SJSA1 (cell line): ENCODE measurements around the gene MRGPRG. TPM values are rescaled to one million over a fixed set of nuclear protein-coding genes. Genes with fewer than 3 reads are reported as not detected.
"Not testable (repeated sequence)": the region's sequence is repeated elsewhere in the genome, so short reads cannot be mapped to it uniquely, and the experiment has no call there.

ENCODE experiments used
- DNase-seq, 2 experiments: peaks; one replicate each; pipeline ENCODE4 v3.0.0-alpha.2; 2015 to 2020; ENCODE audit warnings: low spot score in 2 of 2, low read depth in 1 of 2
- H3K27ac ChIP-seq: fragments of 250-450 bp; sonication (Bioruptor Pico); 2 replicates; pipeline ENCODE4 v1.5.1; 2020; ENCODE audit warnings: mild to moderate bottlenecking, moderate library complexity
- H3K27me3 ChIP-seq: fragments of 250-450 bp; sonication (Bioruptor Pico); replicated peaks from 2 replicates; pipeline ENCODE4 v1.5.1; 2020; ENCODE audit warnings: mild to moderate bottlenecking, moderate library complexity
- H3K36me3 ChIP-seq: fragments of 250-450 bp; sonication (Bioruptor Pico); 2 replicates; pipeline ENCODE4 v1.5.1; 2020; ENCODE audit warnings: mild to moderate bottlenecking
- H3K4me1 ChIP-seq: fragments of 250-450 bp; sonication (Bioruptor Pico); replicated peaks from 2 replicates; pipeline ENCODE4 v1.6.1; 2021; ENCODE audit warnings: mild to moderate bottlenecking
- H3K4me3 ChIP-seq: fragments of 250-450 bp; sonication (Bioruptor Pico); 2 replicates; pipeline ENCODE4 v1.5.1; 2020; ENCODE audit warnings: mild to moderate bottlenecking
- H3K9me3 ChIP-seq: fragments of 250-450 bp; sonication (Bioruptor Pico); replicated peaks from 2 replicates; pipeline ENCODE4 v1.5.1; 2020; ENCODE audit warnings: mild to moderate bottlenecking
- total RNA-seq: library from RNA; depleted of rRNA; stranded (reverse); fragments of >200 nt; shearing (Covaris generic); gene quantifications from 2 replicates; pipeline ENCODE4 v1.2.3, GENCODE V29; 2014; rRNA removed

The MRGPRG gene
- total RNA-seq, 1 experiment from 2014 or later, result not detected

- no peaks in the 10 kb centered on the region for H3K27me3 ChIP-seq
- peaks cover 4% of the 10 kb centered on the region; the same call in 1 of the 2 replicates for H3K4me1 ChIP-seq
- no peak for DNase-seq
- H3K36me3 ChIP-seq, result no peaks in the 10 kb centered on the region
- H3K9me3 ChIP-seq, result peaks cover 15% of the 10 kb centered on the region
- H3K27ac ChIP-seq, result no peak overlapping the region
- no peak overlapping the region for H3K4me3 ChIP-seq
Observed at GRCh38 chr11:3176487-3176886, 42.1 kb downstream of the MRGPRG start.

- no peak for DNase-seq
- Histone ChIP-seq H3K27ac (no peak overlapping the region), H3K27me3 (no peaks in the 10 kb centered on the region), H3K4me1 (peaks cover 4% of the 10 kb centered on the region), H3K9me3 (peaks cover 15% of the 10 kb centered on the region), H3K36me3 (no peaks in the 10 kb centered on the region), H3K4me3 (no peak overlapping the region)
Observed at GRCh38 chr11:3175194-3175593, 43.4 kb downstream of the MRGPRG start.

- Histone ChIP-seq H3K4me1 (peaks cover 12% of the 10 kb centered on the region), H3K27me3 (no peaks in the 10 kb centered on the region), H3K9me3 (peaks cover 15% of the 10 kb centered on the region), H3K4me3 (no peak overlapping the region), H3K27ac (no peak overlapping the region), H3K36me3 (no peaks in the 10 kb centered on the region)
- no peak for DNase-seq
Observed at GRCh38 chr11:3174387-3174786, 44.2 kb downstream of the MRGPRG start.

- no peak overlapping the region for H3K4me3 ChIP-seq
- no peaks in the 10 kb centered on the region for H3K36me3 ChIP-seq
- peaks cover 18% of the 10 kb centered on the region for H3K4me1 ChIP-seq
- no peak for DNase-seq
- peaks cover 15% of the 10 kb centered on the region for H3K9me3 ChIP-seq
- no peaks in the 10 kb centered on the region for H3K27me3 ChIP-seq
- no peak overlapping the region for H3K27ac ChIP-seq
Observed at GRCh38 chr11:3173795-3174194, 44.8 kb downstream of the MRGPRG start.

GRCh38 chr11:3171931-3172560 is 46.6 kb downstream of the MRGPRG start:
- no peak for DNase-seq
- Histone ChIP-seq H3K36me3 (no peaks in the 10 kb centered on the region), H3K4me1 (peaks cover 15% of the 10 kb centered on the region), H3K4me3 (no peak overlapping the region), H3K27me3 (no peaks in the 10 kb centered on the region), H3K27ac (no peak overlapping the region), H3K9me3 (peaks cover 9% of the 10 kb centered on the region)

GRCh38 chr11:3170756-3171650 is 47.6 kb downstream of the MRGPRG start:
- Histone ChIP-seq H3K27ac (no peak overlapping the region), H3K36me3 (no peaks in the 10 kb centered on the region), H3K4me1 (peaks cover 15% of the 10 kb centered on the region), H3K27me3 (no peaks in the 10 kb centered on the region), H3K4me3 (no peak overlapping the region), H3K9me3 (peaks cover 4% of the 10 kb centered on the region)
- no peak for DNase-seq

- no peaks in the 10 kb centered on the region for H3K36me3 ChIP-seq
- H3K4me3 ChIP-seq, result no peak overlapping the region; the same call in 1 of the 2 replicates
- H3K27ac ChIP-seq, result no peak overlapping the region
- no peak for DNase-seq
- H3K9me3 ChIP-seq, result no peaks in the 10 kb centered on the region; the same call in 1 of the 2 replicates
- H3K4me1 ChIP-seq, result peaks cover 21% of the 10 kb centered on the region
- H3K27me3 ChIP-seq, result no peaks in the 10 kb centered on the region
Observed at GRCh38 chr11:3170044-3170755, 48.4 kb downstream of the MRGPRG start.

GRCh38 chr11:3169255-3170043 is 49.2 kb downstream of the MRGPRG start:
- no peaks in the 10 kb centered on the region for H3K9me3 ChIP-seq
- no peaks in the 10 kb centered on the region for H3K27me3 ChIP-seq
- 0 out of 2 replicates have a peak, but pooled peaks cover 3% of the 10 kb centered on the region for H3K36me3 ChIP-seq
- H3K4me3 ChIP-seq, result peak overlapping the region; percentile 30
- peaks cover 21% of the 10 kb centered on the region for H3K4me1 ChIP-seq
- DNase-seq, result peak; percentile 82
- no peak overlapping the region for H3K27ac ChIP-seq

- not testable (repeated sequence) for H3K36me3 ChIP-seq, H3K9me3 ChIP-seq, DNase-seq, H3K27ac ChIP-seq, H3K27me3 ChIP-seq
- H3K4me1 ChIP-seq, result peaks cover 27% of the 10 kb centered on the region
- H3K4me3 ChIP-seq, result peak overlapping the region; percentile 30
Observed at GRCh38 chr11:3168742-3169254, 49.8 kb downstream of the MRGPRG start.

Other genes starting within 250 kb of the MRGPRG start
- gene NAP1L4, start 226.5 kb downstream of the MRGPRG start, total RNA-seq, result 186 and 214 TPM in 2 replicates
- gene CARS1, start 161.4 kb downstream of the MRGPRG start, total RNA-seq, result 34.9 and 57.6 TPM in 2 replicates
- 45.3 and 46.0 TPM in 2 replicates for gene OSBPL5, start 53.5 kb downstream of the MRGPRG start, total RNA-seq
- not detected in 2 replicates for gene MRGPRE, start 13.6 kb upstream of the MRGPRG start, total RNA-seq
- 34.1 and 41.4 TPM in 2 replicates for gene ZNF195, start 160.3 kb upstream of the MRGPRG start, total RNA-seq